ENCODE measurements around the gene KIF15.
"Not testable (repeated sequence)": the region's sequence is repeated elsewhere in the genome, so short reads cannot be mapped to it uniquely, and the experiment has no call there.

Gene KIF15, protein sequence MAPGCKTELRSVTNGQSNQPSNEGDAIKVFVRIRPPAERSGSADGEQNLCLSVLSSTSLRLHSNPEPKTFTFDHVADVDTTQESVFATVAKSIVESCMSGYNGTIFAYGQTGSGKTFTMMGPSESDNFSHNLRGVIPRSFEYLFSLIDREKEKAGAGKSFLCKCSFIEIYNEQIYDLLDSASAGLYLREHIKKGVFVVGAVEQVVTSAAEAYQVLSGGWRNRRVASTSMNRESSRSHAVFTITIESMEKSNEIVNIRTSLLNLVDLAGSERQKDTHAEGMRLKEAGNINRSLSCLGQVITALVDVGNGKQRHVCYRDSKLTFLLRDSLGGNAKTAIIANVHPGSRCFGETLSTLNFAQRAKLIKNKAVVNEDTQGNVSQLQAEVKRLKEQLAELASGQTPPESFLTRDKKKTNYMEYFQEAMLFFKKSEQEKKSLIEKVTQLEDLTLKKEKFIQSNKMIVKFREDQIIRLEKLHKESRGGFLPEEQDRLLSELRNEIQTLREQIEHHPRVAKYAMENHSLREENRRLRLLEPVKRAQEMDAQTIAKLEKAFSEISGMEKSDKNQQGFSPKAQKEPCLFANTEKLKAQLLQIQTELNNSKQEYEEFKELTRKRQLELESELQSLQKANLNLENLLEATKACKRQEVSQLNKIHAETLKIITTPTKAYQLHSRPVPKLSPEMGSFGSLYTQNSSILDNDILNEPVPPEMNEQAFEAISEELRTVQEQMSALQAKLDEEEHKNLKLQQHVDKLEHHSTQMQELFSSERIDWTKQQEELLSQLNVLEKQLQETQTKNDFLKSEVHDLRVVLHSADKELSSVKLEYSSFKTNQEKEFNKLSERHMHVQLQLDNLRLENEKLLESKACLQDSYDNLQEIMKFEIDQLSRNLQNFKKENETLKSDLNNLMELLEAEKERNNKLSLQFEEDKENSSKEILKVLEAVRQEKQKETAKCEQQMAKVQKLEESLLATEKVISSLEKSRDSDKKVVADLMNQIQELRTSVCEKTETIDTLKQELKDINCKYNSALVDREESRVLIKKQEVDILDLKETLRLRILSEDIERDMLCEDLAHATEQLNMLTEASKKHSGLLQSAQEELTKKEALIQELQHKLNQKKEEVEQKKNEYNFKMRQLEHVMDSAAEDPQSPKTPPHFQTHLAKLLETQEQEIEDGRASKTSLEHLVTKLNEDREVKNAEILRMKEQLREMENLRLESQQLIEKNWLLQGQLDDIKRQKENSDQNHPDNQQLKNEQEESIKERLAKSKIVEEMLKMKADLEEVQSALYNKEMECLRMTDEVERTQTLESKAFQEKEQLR (N-terminal part only)

GRCh38 chr3:44761424-44762169 lies at the start of gene KIF15, which contains the start of gene KIAA1143:
Gene KIF15, plus strand, starts transcription at chr3:44761794. Its CDS starts 72 bp downstream, at chr3:44761866.
Gene KIAA1143, minus strand, starts transcription at chr3:44761619. Its CDS starts 17 bp downstream, at chr3:44761602.
- DNase-seq: peak; percentile 87 to 92

GRCh38 chr3:44712455-44713075 lies 49.0 kb upstream of the KIF15 start, which contains the start of gene ZNF502:
Gene ZNF502, plus strand, starts transcription at chr3:44712660. Its CDS starts 7,602 bp downstream, at chr3:44720262.
- DNase-seq: peak; percentile 70 to 74

GRCh38 chr3:44721231-44722102 lies 40.1 kb upstream of the KIF15 start:
- DNase-seq: no peak

DNA sequence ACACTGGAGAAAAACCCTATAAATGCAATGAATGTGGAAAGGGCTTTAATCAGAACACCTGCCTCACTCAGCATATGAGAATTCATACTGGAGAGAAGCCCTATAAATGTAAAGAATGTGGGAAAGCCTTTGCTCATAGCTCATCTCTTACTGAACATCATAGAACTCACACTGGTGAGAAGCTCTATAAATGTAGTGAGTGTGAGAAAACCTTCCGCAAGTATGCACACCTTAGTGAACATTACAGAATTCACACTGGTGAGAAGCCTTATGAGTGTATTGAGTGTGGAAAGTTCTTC lies 39.5 kb upstream of the KIF15 start:
- no peak for DNase-seq

- DNase-seq: peak; percentile 36 to 78
These were observed 32.1 kb upstream of the KIF15 start, which contains the start of gene ZNF501 for GRCh38 chr3:44729384-44729910. Gene ZNF501, plus strand, starts transcription at chr3:44729635. Its CDS starts 4,787 bp downstream, at chr3:44734422.

- no peak for DNase-seq
These were observed 26.9 kb upstream of the KIF15 start for GRCh38 chr3:44734646-44735168.

- DNase-seq: no peak
These were observed 532 bp upstream of the KIF15 start for GRCh38 chr3:44761101-44761423.

DNA sequence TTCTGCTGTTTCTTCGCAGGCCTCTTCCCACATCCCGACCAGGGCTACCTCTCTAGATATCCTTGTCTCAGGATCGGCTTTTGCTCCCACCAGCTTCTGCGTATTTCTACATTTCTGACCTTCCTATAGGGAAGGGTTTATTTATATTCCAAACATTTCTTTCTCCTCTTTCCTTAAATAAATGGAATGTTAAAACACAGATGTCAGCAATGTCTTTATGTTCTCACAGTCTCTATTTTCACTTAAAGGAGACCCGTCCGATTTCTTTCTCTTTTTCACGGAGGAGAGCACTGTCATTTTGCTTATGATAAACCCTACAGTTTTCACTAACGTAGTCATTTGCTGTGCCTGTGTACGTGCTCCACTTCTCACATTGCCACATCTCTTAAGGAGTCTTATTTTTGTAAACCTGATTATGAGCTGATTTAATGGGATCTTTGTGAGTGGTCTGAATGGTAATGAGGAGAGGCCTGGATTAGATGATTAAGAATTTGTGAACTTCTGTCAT lies 630 bp downstream of the KIF15 start:
- no peak for DNase-seq

GRCh38 chr3:44762690-44763089 lies 1.1 kb downstream of the KIF15 start:
- no peak for DNase-seq

- no peak for DNase-seq
These were observed 2.7 kb downstream of the KIF15 start for GRCh38 chr3:44764248-44764647.

GRCh38 chr3:44771424-44772098 lies 10.0 kb downstream of the KIF15 start:
- no peak for DNase-seq

DNA sequence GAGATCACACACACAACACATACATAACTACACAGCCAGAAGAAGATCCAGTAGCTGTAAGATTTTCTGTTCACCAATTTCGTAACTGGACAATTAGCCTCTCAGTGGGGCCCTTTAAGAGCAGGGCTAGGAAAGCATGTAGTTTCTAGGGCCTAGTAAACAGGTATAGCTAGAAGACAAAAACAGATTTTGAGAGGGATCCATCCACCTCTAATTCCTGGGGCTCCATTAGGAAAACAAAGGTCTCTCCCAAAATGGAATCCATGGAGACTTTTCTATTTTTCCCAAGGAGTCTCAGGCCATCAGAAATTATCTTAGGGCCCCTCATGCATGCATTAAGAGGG lies 10.5 kb downstream of the KIF15 start:
- no peak for DNase-seq

- no peak for DNase-seq
These were observed 21.3 kb downstream of the KIF15 start for GRCh38 chr3:44782891-44783290.

GRCh38 chr3:44795197-44795596 lies 33.6 kb downstream of the KIF15 start:
- DNase-seq: no peak

GRCh38 chr3:44802011-44802410 lies 40.4 kb downstream of the KIF15 start:
- no peak for DNase-seq

- no peak for DNase-seq
These were observed 41.7 kb downstream of the KIF15 start for GRCh38 chr3:44803298-44803697.

GRCh38 chr3:44805960-44806359 lies 44.4 kb downstream of the KIF15 start:
- DNase-seq: no peak

- no peak for DNase-seq
These were observed 53.2 kb downstream of the KIF15 start for GRCh38 chr3:44814751-44815150.

- DNase-seq: not testable (repeated sequence)
These were observed 54.7 kb downstream of the KIF15 start for GRCh38 chr3:44816334-44816733.
